ENCODE data around the gene ADNP. TPM values are rescaled to one million over a fixed set of nuclear protein-coding genes. Genes with fewer than 3 reads are reported as not detected.

Gene ADNP
- total and polyA plus RNA-seq, 7 donors: 12.0 to 52.6 (median 41.5) TPM

GRCh38 chr20:50969912-50970311, 38.7 kb upstream of the ADNP start:
- no peaks in the 10 kb centered on the region for H3K36me3 ChIP-seq
- H3K4me1 ChIP-seq: no peaks in the 10 kb centered on the region
- H3K27ac ChIP-seq: no peak overlapping the region
- 80 to 84% methylated on average over 8 of the region's 8 CpGs for WGBS, 2 donors
- H3K27me3 ChIP-seq: no peaks in the 10 kb centered on the region
- H3K9me3 ChIP-seq: no peaks in the 10 kb centered on the region
- TF ChIP-seq POLR2AphosphoS5 (IDR thresholded peaks at IDR 0.05): no peak
- no peak for TF ChIP-seq EP300 (IDR thresholded peaks at IDR 0.05)
- no peak overlapping the region for H3K4me3 ChIP-seq
- intact Hi-C loops (cut with DNase I): no loop called here
- DNase-seq: no peak

GRCh38 chr20:50969435-50969834, 38.2 kb upstream of the ADNP start:
- TF ChIP-seq POLR2A (IDR thresholded peaks at IDR 0.05) (no peak), EP300 (IDR thresholded peaks at IDR 0.05) (no peak), CTCF (IDR thresholded peaks at IDR 0.05) (no peak), POLR2AphosphoS5 (IDR thresholded peaks at IDR 0.05) (no peak)
- 85% methylated on average over 5 of the region's 5 CpGs for WGBS, 2 donors
- DNase-seq: no peak
- H3K4me3 ChIP-seq: no peak overlapping the region
- H3K27me3 ChIP-seq: no peaks in the 10 kb centered on the region
- no peaks in the 10 kb centered on the region for H3K9me3 ChIP-seq
- intact Hi-C loops (cut with DNase I): no loop called here
- H3K36me3 ChIP-seq: no peaks in the 10 kb centered on the region
- H3K27ac ChIP-seq: no peak overlapping the region
- no peaks in the 10 kb centered on the region for H3K4me1 ChIP-seq

GRCh38 chr20:50968289-50968688, 37.1 kb upstream of the ADNP start:
- H3K36me3 ChIP-seq: no peaks in the 10 kb centered on the region
- WGBS, 2 donors: 79 to 84% methylated on average over 9 of the region's 9 CpGs
- H3K4me3 ChIP-seq: no peak overlapping the region
- H3K27me3 ChIP-seq: no peaks in the 10 kb centered on the region
- DNase-seq: no peak
- no peak overlapping the region for H3K27ac ChIP-seq
- TF ChIP-seq POLR2A (IDR thresholded peaks at IDR 0.05): no peak
- TF ChIP-seq POLR2AphosphoS5 (IDR thresholded peaks at IDR 0.05): no peak
- no peak for TF ChIP-seq CTCF (IDR thresholded peaks at IDR 0.05)
- no peak for TF ChIP-seq EP300 (IDR thresholded peaks at IDR 0.05)
- intact Hi-C loops (cut with DNase I): no loop called here
- no peaks in the 10 kb centered on the region for H3K9me3 ChIP-seq
- H3K4me1 ChIP-seq: no peaks in the 10 kb centered on the region

GRCh38 chr20:50967586-50967985, 36.3 kb upstream of the ADNP start:
- Histone ChIP-seq H3K4me1 (no peaks in the 10 kb centered on the region), H3K27ac (no peak overlapping the region), H3K27me3 (no peaks in the 10 kb centered on the region), H3K4me3 (no peak overlapping the region), H3K36me3 (peaks cover 0 to 2% (median under 1%) of the 10 kb centered on the region in 4 donors), H3K9me3 (no peaks in the 10 kb centered on the region)
- intact Hi-C loops (cut with DNase I): no loop called here
- TF ChIP-seq POLR2AphosphoS5 (IDR thresholded peaks at IDR 0.05) (no peak), EP300 (IDR thresholded peaks at IDR 0.05) (no peak), POLR2A (IDR thresholded peaks at IDR 0.05) (no peak), CTCF (IDR thresholded peaks at IDR 0.05) (no peak)
- DNase-seq: no peak
- 35 to 49% methylated on average over 7 of the region's 7 CpGs for WGBS, 2 donors

- Histone ChIP-seq H3K4me1 (peaks cover 0 to 54% (median 46%) of the 10 kb centered on the region in 4 donors), H3K9me3 (no peaks in the 10 kb centered on the region), H3K4me3 (peak overlapping the region; percentile 70 to 93 (median 79)), H3K36me3 (peaks cover 0 to 17% (median 9%) of the 10 kb centered on the region in 4 donors), H3K27me3 (no peaks in the 10 kb centered on the region), H3K27ac (peak overlapping the region; percentile 82 to 92 (median 88))
- intact Hi-C loops (cut with DNase I): no loop called here
- 65 to 79% methylated on average over 25 of the region's 25 CpGs for WGBS, 2 donors
- no peak for DNase-seq
- TF ChIP-seq EP300 (IDR thresholded peaks at IDR 0.05): no peak
- TF ChIP-seq POLR2AphosphoS5 (IDR thresholded peaks at IDR 0.05): no peak
- TF ChIP-seq POLR2A (IDR thresholded peaks at IDR 0.05): no peak
- TF ChIP-seq CTCF (IDR thresholded peaks at IDR 0.05): no peak
Measured at GRCh38 chr20:50959543-50960126, 28.4 kb upstream of the ADNP start.

Data from sigmoid colon (tissue), 7 donors.